Parathyroid adenoma (tissue), 2 donors: ENCODE measurements around the gene DISP2.

Experiments used
- H2AFZ ChIP-seq: fragments of 300-600 bp; sonication (generic); one replicate; pipeline ENCODE4 v1.7.0; 2017; ENCODE audit warnings: antibody characterized with exemption, mild to moderate bottlenecking
- H3K27ac ChIP-seq: fragments of 300-600 bp; sonication (generic); one replicate; pipeline ENCODE4 v1.7.0; 2017
- H3K27me3 ChIP-seq: fragments of 300-600 bp; sonication (generic); one replicate; pipeline ENCODE4 v1.7.0; 2017; ENCODE audit warnings: low read length; ENCODE audit not compliant: control insufficient read depth, insufficient read depth
- H3K36me3 ChIP-seq: fragments of 300-600 bp; sonication (generic); one replicate; pipeline ENCODE4 v1.7.0; 2017; ENCODE audit warnings: low read length; ENCODE audit not compliant: control insufficient read depth, insufficient read depth
- H3K4me1 ChIP-seq: fragments of 300-600 bp; sonication (generic); one replicate; pipeline ENCODE4 v1.7.0; 2017; ENCODE audit warnings: control low read depth
- H3K4me2 ChIP-seq: fragments of 300-600 bp; sonication (generic); one replicate; pipeline ENCODE4 v1.7.0; 2017; ENCODE audit warnings: low read length
- H3K4me3 ChIP-seq: fragments of 300-600 bp; sonication (generic); one replicate; pipeline ENCODE4 v1.7.0; 2017; ENCODE audit warnings: low read depth, low read length
- H3K79me2 ChIP-seq: fragments of 300-600 bp; sonication (generic); one replicate; pipeline ENCODE4 v1.7.0; 2017; ENCODE audit warnings: control low read depth
- H3K9ac ChIP-seq: fragments of 300-600 bp; sonication (generic); one replicate; pipeline ENCODE4 v1.7.0; 2017; ENCODE audit warnings: mild to moderate bottlenecking
- H3K9me3 ChIP-seq: fragments of 300-600 bp; sonication (generic); one replicate; pipeline ENCODE4 v1.7.0; 2017; ENCODE audit warnings: low read length; ENCODE audit not compliant: control insufficient read depth
- TF ChIP-seq, protein P1 (sequence below): fragments of 300-600 bp; sonication (generic); IDR thresholded peaks from one replicate; pipeline ENCODE4 v1.7.0; 2017; ENCODE audit warnings: antibody characterized with exemption, mild to moderate bottlenecking
- donor health status: primary hyperparathyroidism.

Gene DISP2

DNA sequence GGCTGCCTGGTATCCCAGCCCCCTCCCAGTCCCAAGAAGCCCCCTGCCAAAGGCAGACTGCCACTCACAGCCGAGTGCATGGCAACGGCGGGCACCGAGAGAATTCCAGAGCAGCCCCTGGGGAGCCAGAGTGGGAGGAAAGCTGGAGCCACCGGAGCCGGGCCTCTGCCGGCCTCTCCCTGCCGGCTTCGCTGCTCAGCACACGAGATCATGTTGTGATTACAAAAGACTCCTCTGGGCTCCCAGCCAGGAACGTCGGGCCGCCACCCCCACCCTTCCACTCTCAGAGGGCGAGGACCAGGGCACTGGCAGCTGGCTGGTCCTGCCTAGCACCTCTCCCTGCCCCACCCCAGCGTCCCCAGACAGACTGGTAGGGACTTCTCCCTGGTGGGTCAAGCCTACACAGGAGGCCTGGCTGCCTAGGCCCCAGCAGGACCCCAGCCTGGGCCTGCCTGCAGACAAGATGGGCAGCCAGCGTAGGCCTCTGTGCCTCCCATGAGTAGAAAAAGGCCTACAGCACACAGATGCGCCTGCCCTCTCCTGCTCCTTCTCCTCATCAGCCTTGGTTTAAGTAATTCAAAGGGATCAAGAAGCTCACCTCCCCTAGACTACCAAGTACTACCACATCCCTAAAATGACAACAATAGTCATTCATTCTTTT, 17.1 kb upstream of the DISP2 start, which contains the start of gene CCDC9B:
CCDC9B (minus strand) TSS at position 200 of the 661 bp plus-strand sequence; CDS start at position 80, 120 bp downstream.
- H3K4me3 ChIP-seq: peak within 1 kb of the TSS; percentile 56
- H3K27me3 ChIP-seq: no peaks in the 10 kb centered on the region
- H3K4me1 ChIP-seq: peaks cover 23% of the 10 kb centered on the region

DNA sequence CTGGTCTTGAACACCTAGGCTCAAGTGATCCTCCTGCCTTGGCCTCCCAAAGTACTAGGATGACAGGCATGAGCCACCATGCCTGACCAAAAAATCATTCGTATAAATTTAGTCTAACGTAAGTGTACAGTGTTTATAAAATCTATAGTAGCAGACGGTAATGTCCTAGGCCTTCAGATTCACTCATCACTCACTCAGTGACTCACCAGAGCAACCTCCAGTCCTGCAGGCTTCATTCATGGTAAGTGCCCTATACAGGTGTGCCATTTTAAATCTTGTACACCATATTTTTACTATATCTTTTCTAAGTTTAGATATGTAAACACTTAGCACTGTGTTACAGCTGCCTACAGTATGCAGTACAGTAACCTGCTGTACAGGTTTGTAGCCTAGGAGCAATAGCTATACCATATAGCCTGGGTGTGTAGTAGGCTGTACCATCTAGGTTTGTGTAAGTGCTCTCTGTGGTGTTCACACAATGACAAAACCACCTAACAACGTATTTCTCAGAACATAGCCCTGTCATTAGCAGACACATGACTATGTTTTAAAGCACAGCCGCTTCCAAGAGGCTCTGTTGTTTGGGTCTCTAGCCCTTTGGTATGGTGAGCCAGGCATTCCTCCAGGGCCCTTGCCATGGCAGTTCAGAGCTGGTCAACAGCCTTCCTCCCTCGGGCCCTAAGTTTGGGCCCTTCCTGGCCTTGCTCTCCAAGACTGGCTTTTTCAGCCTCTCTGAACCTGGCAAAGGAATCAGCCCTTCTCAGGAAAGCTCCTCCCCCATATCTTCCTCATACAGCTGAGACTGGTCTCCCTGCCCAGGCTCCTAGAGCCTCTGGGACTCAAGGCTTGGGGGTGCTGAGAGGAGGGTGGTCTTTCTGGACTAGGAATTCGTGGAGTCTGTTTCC, 15.4 kb upstream of the DISP2 start:
- Histone ChIP-seq H3K27ac (peak overlapping the region; percentile 11), H3K4me2 (no peak overlapping the region), H2AFZ (no peak overlapping the region), H3K36me3 (no peaks in the 10 kb centered on the region), H3K9ac (no peak overlapping the region), H3K9me3 (no peaks in the 10 kb centered on the region), H3K27me3 (no peaks in the 10 kb centered on the region), H3K4me3 (no peak overlapping the region), H3K79me2 (peaks cover 12% of the 10 kb centered on the region), H3K4me1 (peaks cover 23% of the 10 kb centered on the region)
- TF ChIP-seq, protein P1, sequence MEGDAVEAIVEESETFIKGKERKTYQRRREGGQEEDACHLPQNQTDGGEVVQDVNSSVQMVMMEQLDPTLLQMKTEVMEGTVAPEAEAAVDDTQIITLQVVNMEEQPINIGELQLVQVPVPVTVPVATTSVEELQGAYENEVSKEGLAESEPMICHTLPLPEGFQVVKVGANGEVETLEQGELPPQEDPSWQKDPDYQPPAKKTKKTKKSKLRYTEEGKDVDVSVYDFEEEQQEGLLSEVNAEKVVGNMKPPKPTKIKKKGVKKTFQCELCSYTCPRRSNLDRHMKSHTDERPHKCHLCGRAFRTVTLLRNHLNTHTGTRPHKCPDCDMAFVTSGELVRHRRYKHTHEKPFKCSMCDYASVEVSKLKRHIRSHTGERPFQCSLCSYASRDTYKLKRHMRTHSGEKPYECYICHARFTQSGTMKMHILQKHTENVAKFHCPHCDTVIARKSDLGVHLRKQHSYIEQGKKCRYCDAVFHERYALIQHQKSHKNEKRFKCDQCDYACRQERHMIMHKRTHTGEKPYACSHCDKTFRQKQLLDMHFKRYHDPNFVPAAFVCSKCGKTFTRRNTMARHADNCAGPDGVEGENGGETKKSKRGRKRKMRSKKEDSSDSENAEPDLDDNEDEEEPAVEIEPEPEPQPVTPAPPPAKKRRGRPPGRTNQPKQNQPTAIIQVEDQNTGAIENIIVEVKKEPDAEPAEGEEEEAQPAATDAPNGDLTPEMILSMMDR: no peak

More for the DNA sequence above, 17.1 kb upstream of the DISP2 start, which contains the start of gene CCDC9B:
- H2AFZ ChIP-seq: peak within 1 kb of the TSS; percentile 23
- H3K36me3 ChIP-seq: no peaks in the 10 kb centered on the region
- TF ChIP-seq, protein P1: peak; percentile 7
- no peak within 1 kb of the TSS for H3K9ac ChIP-seq
- peak within 1 kb of the TSS; percentile 92 for H3K27ac ChIP-seq
- H3K79me2 ChIP-seq: peaks cover 12% of the 10 kb centered on the region
- H3K9me3 ChIP-seq: no peaks in the 10 kb centered on the region
- peak within 1 kb of the TSS; percentile 76 for H3K4me2 ChIP-seq

DNA sequence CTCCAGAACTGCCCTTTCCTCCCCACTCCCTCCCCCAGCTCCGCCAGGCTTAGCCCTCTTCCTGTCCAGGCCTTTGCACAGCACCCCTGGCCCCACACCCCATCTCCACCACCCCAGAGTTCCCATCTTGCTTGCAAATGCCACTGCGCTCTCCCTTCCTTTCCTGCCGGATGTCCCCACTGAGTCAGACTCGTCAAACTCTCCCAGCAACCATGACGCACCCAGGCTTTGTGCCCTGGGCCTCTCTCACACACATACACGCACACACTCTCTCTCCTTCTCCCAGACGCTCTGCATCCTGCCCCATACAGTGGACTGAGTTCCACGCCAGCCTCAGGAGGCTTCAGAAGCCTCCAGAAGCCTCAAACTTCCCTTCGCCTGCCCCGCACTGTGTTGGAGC, 14.5 kb upstream of the DISP2 start:
- Histone ChIP-seq H3K4me2 (no peak overlapping the region), H3K9ac (no peak overlapping the region), H3K9me3 (no peaks in the 10 kb centered on the region), H3K4me1 (peaks cover 19% of the 10 kb centered on the region), H3K36me3 (no peaks in the 10 kb centered on the region), H2AFZ (no peak overlapping the region), H3K79me2 (peaks cover 10% of the 10 kb centered on the region), H3K27me3 (no peaks in the 10 kb centered on the region), H3K27ac (peak overlapping the region; percentile 11), H3K4me3 (no peak overlapping the region)
- TF ChIP-seq, protein P1: no peak

DNA sequence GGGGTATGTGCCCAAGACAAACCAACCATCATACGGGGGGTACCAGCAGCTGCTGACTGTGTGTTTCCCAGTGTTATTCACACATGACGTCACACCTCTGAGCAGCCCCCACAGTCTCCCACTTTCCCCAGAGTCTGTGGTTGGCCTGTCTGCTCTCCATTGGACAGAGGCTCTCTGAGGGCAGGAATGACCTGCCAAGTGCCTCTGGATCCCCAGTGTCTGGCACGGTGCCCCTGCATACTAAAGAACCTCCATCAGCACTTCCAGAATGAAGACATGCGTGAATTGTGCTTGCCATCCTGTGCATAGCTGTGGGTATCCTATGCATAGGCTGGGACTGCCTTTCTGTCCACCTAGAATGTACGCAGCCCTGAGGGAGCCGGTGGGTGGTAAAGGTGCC, 13.8 kb upstream of the DISP2 start:
- peaks cover 13% of the 10 kb centered on the region for H3K4me1 ChIP-seq
- H3K27me3 ChIP-seq: no peaks in the 10 kb centered on the region
- H3K9ac ChIP-seq: no peak overlapping the region
- H3K79me2 ChIP-seq: peaks cover 4% of the 10 kb centered on the region
- H3K27ac ChIP-seq: no peak overlapping the region
- no peaks in the 10 kb centered on the region for H3K36me3 ChIP-seq
- no peak overlapping the region for H3K4me2 ChIP-seq
- no peak overlapping the region for H2AFZ ChIP-seq
- no peaks in the 10 kb centered on the region for H3K9me3 ChIP-seq
- TF ChIP-seq, protein P1: no peak
- H3K4me3 ChIP-seq: no peak overlapping the region
